Tibial nerve (tissue), 4 donors: Measurements from ENCODE around the gene CCS. TPM values are rescaled to one million over a fixed set of nuclear protein-coding genes. Genes with fewer than 3 reads are reported as not detected.

Source experiments
- DNase-seq, 2 donors: peaks; one replicate each; pipeline ENCODE4 v3.0.0-alpha.2; 2019; ENCODE audit warnings: low spot score in 2 of 2
- H3K27ac ChIP-seq, 4 donors: fragments of 200-600 bp; sonication (generic) in 3 of 4; one replicate each; pipeline ENCODE4 v1.5.1; 2017 to 2019; ENCODE audit warnings: mild to moderate bottlenecking in 1 of 4
- H3K27me3 ChIP-seq, 2 donors: fragments of 200-600 bp; sonication (generic) in 1 of 2; one replicate each; pipeline versions ENCODE4 v1.5.1 to v1.6.0; 2017 to 2019
- H3K36me3 ChIP-seq, 3 donors: fragments of 200-600 bp; sonication (generic); one replicate each; pipeline ENCODE4 v1.5.1; 2018 to 2019
- H3K4me1 ChIP-seq, 4 donors: fragments of 200-600 bp; sonication (generic) in 3 of 4; one replicate each; pipeline ENCODE4 v1.5.1; 2017 to 2019
- H3K4me3 ChIP-seq, 4 donors: fragments of 200-600 bp; sonication (generic) in 3 of 4; one replicate each; pipeline ENCODE4 v1.5.1; 2017 to 2019; ENCODE audit warnings: mild to moderate bottlenecking in 1 of 4, moderate library complexity in 1 of 4
- H3K9me3 ChIP-seq, 4 donors: fragments of 200-600 bp; sonication (generic) in 3 of 4; one replicate each; pipeline ENCODE4 v1.5.1; 2017 to 2019
- CTCF ChIP-seq, 5 experiments: fragments of 200-600 bp in 3 of 5; fragments of 450-650 bp in 2 of 5; sonication (generic) in 3 of 5; IDR thresholded peaks; one replicate each; pipeline ENCODE4 v1.5.1; 2016 to 2019; ENCODE audit warnings: antibody characterized with exemption in 5 of 5, mild to moderate bottlenecking in 3 of 5, moderate library complexity in 2 of 5
- EP300 ChIP-seq, 2 donors: sonication (generic); formaldehyde crosslinking; IDR thresholded peaks; one replicate each; pipeline ENCODE4 v1.6.1; 2017; ENCODE audit warnings: antibody characterized with exemption in 2 of 2, mild to moderate bottlenecking in 1 of 2
- POLR2A ChIP-seq, 2 donors: fragments of 450-650 bp; IDR thresholded peaks; one replicate each; pipeline ENCODE4 v1.6.1; 2017; ENCODE audit warnings: antibody characterized with exemption in 2 of 2, mild to moderate bottlenecking in 2 of 2, moderate library complexity in 2 of 2
- WGBS, 2 donors: methylation state at CpG; one replicate each; pipeline ENCODE4 v1.1.5; 2018; 5-methylcytosine and 5-hydroxymethylcytosine counted together
- total RNA-seq, 4 donors: library from RNA; depleted of rRNA; stranded (reverse); fragments of >200 nt; gene quantifications; one replicate each; pipeline ENCODE4 v1.1.0, GENCODE V29; 2016

The CCS gene
- total RNA-seq, 4 donors from 2014 or later = 33.4 to 54.0 (median 48.6) TPM

GRCh38 chr11:66546368-66546965 is 46.5 kb upstream of the CCS start, which contains the start of gene ACTN3:
Gene ACTN3 (plus strand): TSS chr11:66546903. CDS start chr11:66546938, 35 bp downstream.
- H3K27me3 ChIP-seq = no peaks in the 10 kb centered on the region
- H3K4me3 ChIP-seq = peak within 1 kb of the TSS; percentile 65 to 98 (median 72)
- no peaks in the 10 kb centered on the region for H3K9me3 ChIP-seq
- TF ChIP-seq EP300 (IDR thresholded peaks at IDR 0.05) (no peak), CTCF (IDR thresholded peaks at IDR 0.05) (no peak), POLR2A (IDR thresholded peaks at IDR 0.05) (no peak)
- DNase-seq = peak; percentile 29 to 41
- H3K36me3 ChIP-seq = peaks cover 0 to 22% (median 0%) of the 10 kb centered on the region in 3 donors
- peak within 1 kb of the TSS; percentile 27 to 81 (median 72) for H3K27ac ChIP-seq
- 2 to 6% methylated on average over 32 of the region's 37 CpGs for WGBS, 2 donors
- peaks cover 4 to 56% (median 24%) of the 10 kb centered on the region in 4 donors for H3K4me1 ChIP-seq

GRCh38 chr11:66546966-66547661 is 45.9 kb upstream of the CCS start:
- 25 to 37% methylated on average over 18 of the region's 18 CpGs for WGBS, 2 donors
- no peak for DNase-seq
- no peaks in the 10 kb centered on the region for H3K9me3 ChIP-seq
- H3K4me3 ChIP-seq = peak overlapping the region in 3 of 4 donors; percentile 65 to 74 (median 70)
- no peaks in the 10 kb centered on the region for H3K27me3 ChIP-seq
- peak overlapping the region in 2 of 4 donors; percentile 70 to 75 for H3K27ac ChIP-seq
- H3K4me1 ChIP-seq = peaks cover 4 to 55% (median 24%) of the 10 kb centered on the region in 4 donors
- H3K36me3 ChIP-seq = peaks cover 0 to 15% (median 0%) of the 10 kb centered on the region in 3 donors
- TF ChIP-seq EP300 (IDR thresholded peaks at IDR 0.05) (no peak), POLR2A (IDR thresholded peaks at IDR 0.05) (no peak), CTCF (IDR thresholded peaks at IDR 0.05) (no peak)

GRCh38 chr11:66547662-66548009 is 45.3 kb upstream of the CCS start:
- H3K4me3 ChIP-seq = no peak overlapping the region
- no peaks in the 10 kb centered on the region for H3K9me3 ChIP-seq
- H3K36me3 ChIP-seq = peaks cover 0 to 10% (median 0%) of the 10 kb centered on the region in 3 donors
- H3K4me1 ChIP-seq = peaks cover 4 to 50% (median 24%) of the 10 kb centered on the region in 4 donors
- H3K27me3 ChIP-seq = no peaks in the 10 kb centered on the region
- whole genome bisulfite sequencing, 2 donors = 30 to 63% methylated on average over 3 of the region's 5 CpGs
- TF ChIP-seq EP300 (IDR thresholded peaks at IDR 0.05) (no peak), CTCF (IDR thresholded peaks at IDR 0.05) (no peak), POLR2A (IDR thresholded peaks at IDR 0.05) (no peak)
- DNase-seq = no peak
- H3K27ac ChIP-seq = peak overlapping the region in 1 of 4 donors; percentile 70

- no peak for TF ChIP-seq EP300 (IDR thresholded peaks at IDR 0.05)
- Histone ChIP-seq H3K4me1 (peaks cover 4 to 46% (median 24%) of the 10 kb centered on the region in 4 donors), H3K4me3 (no peak overlapping the region), H3K27me3 (no peaks in the 10 kb centered on the region), H3K9me3 (no peaks in the 10 kb centered on the region), H3K36me3 (peaks cover 0 to 6% (median 0%) of the 10 kb centered on the region in 3 donors), H3K27ac (no peak overlapping the region)
- WGBS, 2 donors = 58 to 69% methylated on average over 6 to 11 of the region's 11 CpGs
- no peak for DNase-seq
Observed at GRCh38 chr11:66548041-66548440, 44.9 kb upstream of the CCS start.

GRCh38 chr11:66548774-66549630 is 44.0 kb upstream of the CCS start:
- no peak overlapping the region for H3K4me3 ChIP-seq
- 49 to 53% methylated on average over 16 of the region's 16 CpGs for WGBS, 2 donors

More at GRCh38 chr11:66548774-66549630, 44.0 kb upstream of the CCS start:
- no peaks in the 10 kb centered on the region for H3K9me3 ChIP-seq
- DNase-seq = no peak
- H3K4me1 ChIP-seq = peaks cover 4 to 36% (median 21%) of the 10 kb centered on the region in 4 donors
- no peak overlapping the region for H3K27ac ChIP-seq
- TF ChIP-seq POLR2A (IDR thresholded peaks at IDR 0.05) (no peak), CTCF (IDR thresholded peaks at IDR 0.05) (no peak), EP300 (IDR thresholded peaks at IDR 0.05) (no peak)
- no peaks in the 10 kb centered on the region for H3K27me3 ChIP-seq
- H3K36me3 ChIP-seq = no peaks in the 10 kb centered on the region
